Left ventricle myocardium inferior (tissue), 1 donor: ENCODE data around the gene PMIS2. TPM values are rescaled to one million over a fixed set of nuclear protein-coding genes. Genes with fewer than 3 reads are reported as not detected.

Experiments used
- DNase-seq: peaks from one replicate; pipeline ENCODE4 v3.0.0-alpha.2; 2020
- H3K27ac ChIP-seq: fragments of 200-600 bp; replicated peaks from 2 replicates; pipeline ENCODE4 v1.8.0; 2021
- H3K27me3 ChIP-seq: fragments of 200-600 bp; 2 replicates; pipeline ENCODE4 v1.8.0; 2021; ENCODE audit warnings: low read depth
- H3K36me3 ChIP-seq: fragments of 200-600 bp; 2 replicates; pipeline ENCODE4 v1.8.0; 2021
- H3K4me1 ChIP-seq: fragments of 200-600 bp; 2 replicates; pipeline ENCODE4 v1.8.0; 2021
- H3K4me3 ChIP-seq: fragments of 200-600 bp; 2 replicates; pipeline ENCODE4 v1.8.0; 2021; ENCODE audit warnings: mild to moderate bottlenecking, moderate library complexity
- H3K9me3 ChIP-seq: fragments of 200-600 bp; replicated peaks from 2 replicates; pipeline ENCODE4 v1.8.0; 2021
- CTCF ChIP-seq: fragments of 200-600 bp; IDR thresholded peaks from 2 replicates; pipeline ENCODE4 v1.8.0; 2021; ENCODE audit warnings: antibody characterized with exemption, mild to moderate bottlenecking, borderline replicate concordance
- intact Hi-C: fragments of 100-400 bp; cut with micrococcal nuclease; formaldehyde crosslinking; loops from one replicate; pipeline ENCODE4 v1.11.0; 2022
- total RNA-seq: library from RNA; stranded (reverse); fragmentation: NEBNext Ultra II Directional; extraction: Animal tissue kit (Norgen Biotek cat#: 25700); gene quantifications from one replicate; pipeline ENCODE4 v1.2.1, GENCODE V29; 2021
- donor health status: DM: no; HTN: yes; CAD: no; lungs with severe emphysema.

PMIS2 gene
- total RNA-seq, 1 donor from 2014 or later: not detected

GRCh38 chr19:35566738-35567137 lies 19.2 kb upstream of the PMIS2 start:
- Histone ChIP-seq H3K27me3 (peaks cover 63% of the 10 kb centered on the region), H3K4me3 (no peak overlapping the region), H3K4me1 (no peaks in the 10 kb centered on the region), H3K36me3 (no peaks in the 10 kb centered on the region), H3K9me3 (no peaks in the 10 kb centered on the region), H3K27ac (no peak overlapping the region)
- no peak for TF ChIP-seq CTCF
- intact Hi-C loops: no loop called here
- DNase-seq: no peak

- Histone ChIP-seq H3K27me3 (peaks cover 39% of the 10 kb centered on the region), H3K36me3 (no peaks in the 10 kb centered on the region), H3K4me3 (no peak overlapping the region), H3K27ac (no peak overlapping the region), H3K4me1 (no peaks in the 10 kb centered on the region), H3K9me3 (no peaks in the 10 kb centered on the region)
- intact Hi-C loops: no loop called here
- DNase-seq: no peak
- no peak for TF ChIP-seq CTCF
Measured at GRCh38 chr19:35569281-35569781, 16.6 kb upstream of the PMIS2 start.

GRCh38 chr19:35571406-35571965 lies 14.5 kb upstream of the PMIS2 start:
- intact Hi-C loops: no loop called here
- Histone ChIP-seq H3K4me1 (no peaks in the 10 kb centered on the region), H3K36me3 (no peaks in the 10 kb centered on the region), H3K9me3 (peaks cover 20% of the 10 kb centered on the region), H3K27ac (no peak overlapping the region), H3K4me3 (no peak overlapping the region), H3K27me3 (peaks cover 34% of the 10 kb centered on the region)
- TF ChIP-seq CTCF: no peak
- DNase-seq: no peak

- no peak for DNase-seq
- Histone ChIP-seq H3K27me3 (peaks cover 42% of the 10 kb centered on the region), H3K36me3 (no peaks in the 10 kb centered on the region), H3K9me3 (peaks cover 25% of the 10 kb centered on the region), H3K4me3 (no peak overlapping the region), H3K27ac (no peak overlapping the region), H3K4me1 (no peaks in the 10 kb centered on the region)
- no peak for TF ChIP-seq CTCF
- intact Hi-C loops: no loop called here
Measured at GRCh38 chr19:35577918-35578317, 8.1 kb upstream of the PMIS2 start.

- TF ChIP-seq CTCF: no peak
- peaks cover 48% of the 10 kb centered on the region for H3K27me3 ChIP-seq
- intact Hi-C loops: no loop called here
- no peak overlapping the region for H3K27ac ChIP-seq
- DNase-seq: no peak
- no peaks in the 10 kb centered on the region for H3K36me3 ChIP-seq
- no peaks in the 10 kb centered on the region for H3K4me1 ChIP-seq
- H3K4me3 ChIP-seq: no peak overlapping the region
- peaks cover 25% of the 10 kb centered on the region for H3K9me3 ChIP-seq
Measured at GRCh38 chr19:35578707-35579106, 7.3 kb upstream of the PMIS2 start.
